GM19452 (cell line): ENCODE measurements around the gene GPR18.
"Not testable (repeated sequence)": the region's sequence is repeated elsewhere in the genome, so short reads cannot be mapped to it uniquely, and the experiment has no call there.

Source experiments
- ATAC-seq: cut with Tn5 transposase; IDR thresholded peaks from one replicate; pipeline ENCODE4 v1.9.1; 2021; ENCODE audit not compliant: unreplicated experiment

Gene GPR18

DNA sequence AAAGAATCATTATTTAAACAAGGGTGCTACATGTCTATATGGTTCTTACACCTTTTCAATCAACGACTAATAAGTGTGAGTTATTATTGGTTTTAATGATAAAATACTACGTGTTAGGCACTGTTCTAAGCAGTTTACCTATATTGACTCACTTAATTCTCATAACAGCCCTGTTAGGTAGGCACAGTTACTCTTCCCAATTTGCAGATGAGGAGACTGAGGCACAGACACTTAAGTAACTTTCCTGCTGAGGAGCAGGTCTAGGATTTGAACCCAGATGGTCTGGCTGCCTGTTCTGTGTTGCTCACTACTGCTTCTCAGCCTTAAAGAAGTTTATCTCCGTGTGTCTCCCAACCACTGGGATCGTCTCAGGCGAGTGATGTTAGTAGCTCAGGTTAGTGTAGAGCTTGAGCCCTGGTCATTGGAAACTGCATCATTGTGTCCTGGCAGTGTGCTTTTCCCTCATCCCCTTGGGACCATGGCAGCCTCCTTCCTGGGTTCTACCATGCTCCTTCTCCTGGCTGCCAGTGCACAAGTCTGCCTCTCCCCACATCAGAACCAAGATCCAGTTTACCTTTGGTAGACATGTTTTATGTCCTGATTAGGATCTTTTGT lies 46.7 kb downstream of the GPR18 start:
- ATAC-seq: no peak

DNA sequence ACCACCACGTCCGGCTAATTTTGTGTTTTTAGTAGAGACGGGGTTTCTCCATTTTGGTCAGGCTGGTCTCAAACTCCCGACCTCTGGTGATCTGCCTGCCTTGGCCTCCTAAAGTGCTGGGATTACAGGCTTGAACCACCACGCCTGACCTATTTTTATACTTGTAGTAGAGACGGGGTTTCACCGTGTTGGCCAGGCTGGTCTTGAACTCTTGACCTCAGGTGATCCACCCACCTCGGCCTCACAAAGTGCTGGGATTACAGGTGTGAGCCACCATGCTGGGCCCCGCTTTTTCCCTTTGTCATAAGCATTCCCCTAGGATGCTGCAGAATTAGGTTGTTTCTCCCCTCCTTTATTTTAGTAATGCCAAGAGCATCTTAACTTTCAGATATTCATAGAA lies 47.6 kb downstream of the GPR18 start:
- ATAC-seq: not testable (repeated sequence)

- ATAC-seq: no peak
Measured at GRCh38 chr13:99208845-99209527, 49.2 kb downstream of the GPR18 start.

GRCh38 chr13:99208185-99208584 lies 50.0 kb downstream of the GPR18 start:
- no peak for ATAC-seq

GRCh38 chr13:99207511-99207910 lies 50.7 kb downstream of the GPR18 start:
- ATAC-seq: no peak

DNA sequence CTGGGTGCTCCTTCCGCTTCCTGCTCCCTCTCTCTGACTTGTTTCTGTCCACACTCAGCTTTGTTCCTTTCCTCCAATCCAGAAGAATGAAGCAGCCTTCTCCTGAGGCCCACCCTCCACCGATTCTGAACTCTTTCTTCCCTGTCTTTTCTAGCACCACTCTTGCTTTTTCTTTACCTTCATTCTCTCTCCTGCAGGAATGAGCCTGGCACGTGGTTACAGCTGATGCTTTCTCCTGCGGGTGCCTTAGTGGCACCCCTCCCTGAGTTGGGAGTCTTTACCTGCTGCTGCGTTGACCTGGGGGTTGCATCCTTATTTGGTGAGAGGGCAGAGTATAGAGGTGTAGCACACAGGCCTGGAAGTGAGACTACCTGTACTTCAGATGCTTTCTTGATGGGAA lies 51.3 kb downstream of the GPR18 start:
- no peak for ATAC-seq

- ATAC-seq: no peak
Measured at GRCh38 chr13:99206226-99206625, 52.0 kb downstream of the GPR18 start.

DNA sequence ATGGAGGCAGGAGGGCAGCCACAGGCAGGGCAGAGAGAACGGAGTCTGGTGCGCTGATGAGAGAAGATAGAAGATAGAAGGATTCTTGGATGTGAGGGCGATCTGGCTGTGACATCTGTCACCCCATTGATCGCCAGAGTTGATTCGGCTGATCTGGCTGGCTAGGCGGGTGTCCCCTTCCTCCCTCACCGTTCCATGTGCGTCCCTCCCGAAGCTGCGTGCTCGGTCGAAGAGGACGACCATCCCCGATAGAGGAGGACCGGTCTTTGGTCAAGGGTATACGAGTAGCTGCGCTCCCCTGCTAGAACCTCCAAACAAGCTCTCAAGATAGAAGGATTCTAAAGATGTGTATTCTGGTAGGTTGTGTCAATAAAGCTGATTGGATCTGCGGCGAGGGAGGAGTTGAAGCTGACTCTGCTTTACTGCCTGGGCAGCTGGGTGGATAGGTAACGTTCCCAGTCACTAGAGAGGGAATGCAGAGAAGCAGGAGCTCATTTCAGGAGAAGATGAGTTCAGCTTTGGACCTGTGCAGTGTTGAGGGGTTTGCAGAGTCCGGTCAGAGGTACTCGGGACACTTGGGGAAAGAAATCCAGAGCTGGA lies 52.5 kb downstream of the GPR18 start:
- ATAC-seq: no peak
